GM19463 (cell line): ENCODE measurements around the gene MAIP1.
A peak's percentile ranks its signal among the peaks of the same experiment; 100 is the strongest.
"Not testable (repeated sequence)": the region's sequence is repeated elsewhere in the genome, so short reads cannot be mapped to it uniquely, and the experiment has no call there.

Experiments
- ATAC-seq: cut with Tn5 transposase; IDR thresholded peaks from one replicate; pipeline ENCODE4 v1.9.1; 2021; ENCODE audit warnings: mild to moderate bottlenecking, moderate library complexity; ENCODE audit not compliant: unreplicated experiment

The MAIP1 gene, protein sequence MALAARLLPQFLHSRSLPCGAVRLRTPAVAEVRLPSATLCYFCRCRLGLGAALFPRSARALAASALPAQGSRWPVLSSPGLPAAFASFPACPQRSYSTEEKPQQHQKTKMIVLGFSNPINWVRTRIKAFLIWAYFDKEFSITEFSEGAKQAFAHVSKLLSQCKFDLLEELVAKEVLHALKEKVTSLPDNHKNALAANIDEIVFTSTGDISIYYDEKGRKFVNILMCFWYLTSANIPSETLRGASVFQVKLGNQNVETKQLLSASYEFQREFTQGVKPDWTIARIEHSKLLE

DNA sequence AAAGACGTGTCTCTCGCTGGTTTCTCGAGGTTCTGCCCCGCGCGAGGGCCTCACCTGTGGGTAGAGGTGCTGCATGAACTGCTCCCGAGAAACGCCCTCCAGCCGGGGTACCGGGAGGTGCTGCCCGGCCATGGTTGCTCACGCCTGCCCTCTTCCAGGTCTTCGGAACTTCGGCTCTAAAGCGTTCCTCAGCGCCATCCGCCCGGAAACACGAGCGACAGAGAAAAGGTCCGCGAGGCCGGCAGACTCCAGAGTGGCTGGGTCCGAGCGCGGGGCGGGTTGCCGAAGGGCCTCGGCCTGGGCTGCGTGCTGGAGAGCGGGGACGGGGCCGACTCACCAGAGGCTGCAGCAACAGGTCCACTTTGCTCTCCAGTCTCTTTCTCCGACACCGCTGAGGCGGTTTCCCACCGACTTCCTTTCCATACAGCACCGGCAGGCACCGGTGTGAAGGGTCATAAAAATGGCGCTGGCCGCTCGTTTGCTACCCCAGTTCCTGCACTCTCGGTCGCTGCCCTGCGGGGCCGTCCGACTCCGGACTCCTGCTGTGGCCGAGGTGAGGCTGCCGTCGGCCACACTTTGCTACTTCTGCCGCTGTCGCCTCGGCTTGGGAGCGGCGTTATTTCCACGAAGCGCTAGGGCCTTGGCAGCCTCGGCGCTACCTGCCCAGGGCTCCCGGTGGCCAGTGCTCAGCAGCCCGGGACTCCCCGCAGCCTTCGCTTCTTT, at the start of gene MAIP1, which contains the start of gene TYW5:
TSS of gene MAIP1 (plus strand) at position 244 of the 723 bp plus-strand sequence. CDS start at position 461, 217 bp downstream.
TSS of gene TYW5 (minus strand) at position 153 of the 723 bp plus-strand sequence. CDS start at position 132, 21 bp downstream.
- peak; percentile 82 for ATAC-seq

- no peak for ATAC-seq
Observed at GRCh38 chr2:199907008-199907714, 48.2 kb upstream of the MAIP1 start.

DNA sequence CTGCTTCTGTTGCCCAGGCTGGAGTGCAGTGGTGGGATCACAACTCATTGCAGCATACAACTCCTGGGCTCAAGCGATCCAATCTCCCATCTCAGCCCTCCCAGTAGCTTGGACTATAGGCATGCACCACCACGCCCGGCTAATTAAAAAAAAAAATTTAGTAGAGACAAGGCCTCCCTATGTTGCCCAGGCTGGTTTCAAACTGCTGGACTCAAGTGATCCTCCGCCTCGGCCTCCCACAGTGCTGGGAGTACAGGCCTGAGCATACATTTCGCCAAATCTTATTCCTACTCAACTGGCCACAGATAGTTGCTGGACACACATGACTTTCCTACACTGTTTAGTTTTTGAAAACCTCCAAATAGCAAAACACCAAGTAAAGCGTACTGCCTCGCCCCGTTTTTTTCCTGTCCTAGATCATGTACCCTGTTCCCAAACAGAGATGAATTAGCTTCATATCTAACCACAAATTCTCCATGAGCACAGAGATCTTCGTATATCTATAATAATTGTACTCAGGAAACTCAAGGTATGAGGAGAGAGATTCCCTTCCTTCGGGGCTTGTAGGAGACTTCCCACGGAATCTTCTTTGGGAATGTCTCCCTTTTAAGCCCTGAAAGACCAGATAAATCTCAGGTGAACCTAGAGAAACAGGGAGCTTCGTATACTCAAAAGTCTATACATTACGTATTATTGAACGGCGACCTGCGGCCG, 44.9 kb upstream of the MAIP1 start:
- ATAC-seq, result no peak

DNA sequence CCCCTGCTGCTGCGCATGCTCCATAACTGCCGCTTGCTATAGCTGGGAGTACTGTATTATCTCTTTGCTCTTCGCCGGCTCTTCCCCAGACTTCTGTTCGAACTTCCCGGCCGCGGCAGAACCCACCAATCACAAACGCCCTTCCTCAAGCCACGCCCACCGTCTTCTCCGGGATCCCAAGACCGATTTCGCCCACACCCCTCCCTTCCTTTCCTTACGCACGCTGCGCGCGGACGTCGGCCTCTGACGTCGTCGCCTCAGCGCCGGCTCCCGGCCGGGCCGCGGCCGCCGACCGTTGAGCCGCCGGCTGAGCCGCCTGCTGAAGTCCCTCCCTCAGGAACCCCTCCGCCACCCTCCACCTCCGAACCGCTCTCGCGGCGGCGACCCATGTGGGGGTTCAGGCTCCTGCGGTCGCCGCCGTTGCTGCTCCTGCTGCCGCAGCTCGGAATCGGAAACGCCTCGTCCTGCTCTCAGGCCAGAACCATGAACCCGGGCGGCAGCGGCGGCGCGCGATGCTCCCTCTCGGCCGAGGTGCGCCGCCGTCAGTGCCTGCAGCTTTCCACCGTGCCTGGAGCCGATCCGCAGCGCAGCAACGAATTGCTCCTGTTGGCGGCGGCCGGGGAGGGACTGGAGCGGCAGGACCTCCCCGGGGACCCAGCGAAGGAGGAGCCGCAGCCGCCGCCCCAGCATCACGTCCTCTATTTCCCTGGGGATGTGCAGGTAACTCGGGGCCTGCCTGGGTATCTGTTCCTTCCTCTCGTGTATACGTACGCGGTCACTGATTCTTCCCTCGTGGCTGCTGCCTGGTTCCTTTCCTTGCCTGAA, 44.1 kb upstream of the MAIP1 start, which contains the start of gene C2orf69:
TSS of gene C2orf69 (plus strand) at position 242 of the 825 bp plus-strand sequence. CDS start at position 388, 146 bp downstream.
- peak; percentile 88 for ATAC-seq

GRCh38 chr2:199911877-199912161, 43.6 kb upstream of the MAIP1 start:
- no peak for ATAC-seq

GRCh38 chr2:199912553-199913114, 42.7 kb upstream of the MAIP1 start:
- not testable (repeated sequence) for ATAC-seq

DNA sequence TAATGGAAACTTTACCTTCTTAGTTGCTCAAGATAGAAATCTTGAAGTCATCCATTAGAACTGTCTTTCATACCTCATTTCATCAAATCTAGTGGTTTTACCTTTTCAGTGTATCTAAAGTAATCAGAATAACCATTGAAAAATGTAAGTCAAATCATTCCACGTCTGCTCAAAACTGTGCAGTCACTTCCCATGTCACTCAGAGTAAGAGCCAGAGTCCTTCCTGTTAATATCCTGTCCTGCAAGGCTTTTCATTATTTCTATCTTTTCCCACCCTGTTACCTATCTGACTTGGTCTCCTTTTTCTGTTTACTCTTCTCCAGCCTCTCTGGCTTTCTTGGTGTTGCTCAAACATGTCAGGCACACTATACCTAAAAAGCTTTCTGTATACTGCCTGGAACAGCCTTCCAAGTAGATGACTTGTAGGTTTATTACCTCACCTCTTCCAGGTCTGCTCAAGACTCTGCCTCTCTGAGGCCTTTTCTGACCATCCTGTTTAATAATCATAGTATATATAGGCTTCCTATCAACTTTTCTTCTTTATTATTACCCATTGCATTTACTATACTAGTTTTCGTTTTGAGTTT, 40.9 kb upstream of the MAIP1 start:
- no peak for ATAC-seq

DNA sequence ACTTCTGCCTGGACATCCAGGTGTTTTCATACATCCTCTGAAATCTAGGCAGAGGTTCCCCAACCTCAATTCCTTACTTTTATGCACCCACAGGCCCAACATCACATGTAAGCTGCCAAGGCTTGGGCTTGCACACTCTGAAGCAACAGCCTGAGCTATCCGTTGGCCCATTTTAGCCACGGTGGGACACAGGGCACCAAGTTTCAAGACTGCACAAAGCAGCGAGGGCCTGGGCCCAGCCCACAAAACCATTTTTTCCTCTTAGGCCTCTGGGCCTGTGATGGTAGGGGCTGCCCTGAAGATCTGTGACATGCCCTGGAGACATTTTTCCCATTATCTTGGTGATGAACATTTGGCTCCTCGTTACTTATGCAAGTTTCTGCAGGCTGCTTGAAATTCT, 38.4 kb upstream of the MAIP1 start:
- no peak for ATAC-seq

- ATAC-seq, result no peak
Observed at GRCh38 chr2:199922856-199923255, 32.5 kb upstream of the MAIP1 start.

- ATAC-seq, result no peak
Observed at GRCh38 chr2:199923924-199924323, 31.5 kb upstream of the MAIP1 start.

DNA sequence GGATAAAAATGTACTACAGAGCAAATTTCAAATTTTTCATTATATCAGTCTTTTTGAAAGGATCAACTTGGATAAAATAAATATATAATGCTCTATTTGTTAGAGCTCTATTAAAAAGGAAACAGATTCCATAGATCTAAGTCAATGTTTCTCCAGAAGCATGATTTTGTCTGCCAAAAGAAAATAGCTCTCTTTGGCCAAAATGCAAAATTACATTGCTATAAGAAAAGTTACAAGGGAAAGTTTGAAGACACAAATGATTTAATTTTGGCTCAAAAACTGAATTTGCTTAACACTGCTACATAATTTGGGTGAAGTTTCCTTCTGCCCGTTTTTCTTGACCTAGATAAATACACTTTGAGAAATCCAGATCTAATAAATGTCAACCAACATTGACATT, 28.6 kb upstream of the MAIP1 start:
- ATAC-seq, result no peak

- ATAC-seq, result no peak
Observed at GRCh38 chr2:199928226-199928625, 27.2 kb upstream of the MAIP1 start.

- ATAC-seq, result no peak
Observed at GRCh38 chr2:199928626-199929025, 26.8 kb upstream of the MAIP1 start.

- ATAC-seq, result no peak
Observed at GRCh38 chr2:199929262-199929661, 26.1 kb upstream of the MAIP1 start.

- ATAC-seq, result no peak
Observed at GRCh38 chr2:199932312-199932855, 23.0 kb upstream of the MAIP1 start.

DNA sequence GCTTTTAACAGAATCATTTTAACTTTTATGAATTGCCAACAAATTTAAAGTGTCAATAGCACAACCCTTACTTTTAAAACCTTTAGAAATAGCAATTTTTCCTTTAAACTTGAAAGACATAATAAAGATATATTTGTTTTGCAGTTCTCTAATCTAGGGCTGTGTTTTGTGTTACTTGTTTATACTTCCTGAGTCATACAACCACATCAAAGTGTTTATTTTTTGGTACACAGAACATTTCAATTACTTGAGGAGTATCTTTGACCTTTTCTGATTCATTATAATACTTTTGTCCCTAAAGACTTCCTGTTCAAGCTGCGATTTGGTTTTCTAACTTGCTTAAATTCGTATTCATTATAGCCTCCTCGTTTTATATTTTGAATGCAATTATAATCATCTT, 21.9 kb upstream of the MAIP1 start:
- ATAC-seq, result no peak

DNA sequence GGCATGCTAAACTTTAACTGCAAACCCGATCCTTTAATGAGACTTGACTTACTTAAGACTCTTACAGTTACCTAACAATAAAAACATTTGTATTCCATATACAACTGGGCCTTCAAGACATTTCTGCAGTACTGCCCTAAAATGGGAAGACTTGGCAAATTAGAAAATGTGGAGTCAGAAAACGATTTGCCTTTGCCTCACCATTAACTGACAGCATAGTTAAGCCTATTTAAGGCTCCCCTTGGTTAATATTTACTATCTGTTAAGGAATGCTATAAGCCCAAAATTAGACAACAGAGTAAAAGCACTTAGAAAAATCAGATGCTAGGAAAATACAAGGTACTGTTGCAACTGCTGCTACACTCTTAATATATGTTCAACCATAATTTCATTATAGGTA, 18.8 kb upstream of the MAIP1 start:
- ATAC-seq, result peak; percentile 54

- ATAC-seq, result no peak
Observed at GRCh38 chr2:199940373-199940772, 15.0 kb upstream of the MAIP1 start.

- no peak for ATAC-seq
Observed at GRCh38 chr2:199943373-199943772, 12.0 kb upstream of the MAIP1 start.
